NCI-H1092 (cell line): Measurements from ENCODE around the gene RNF19B.

ENCODE experiments used
- DNase-seq: peaks from one replicate; lab custom pipeline; 2025; lab: John Stamatoyannopoulos, UW

The RNF19B gene

GRCh38 chr1:32888677-32889420 is 75.8 kb downstream of the RNF19B start:
- DNase-seq: no peak

DNA sequence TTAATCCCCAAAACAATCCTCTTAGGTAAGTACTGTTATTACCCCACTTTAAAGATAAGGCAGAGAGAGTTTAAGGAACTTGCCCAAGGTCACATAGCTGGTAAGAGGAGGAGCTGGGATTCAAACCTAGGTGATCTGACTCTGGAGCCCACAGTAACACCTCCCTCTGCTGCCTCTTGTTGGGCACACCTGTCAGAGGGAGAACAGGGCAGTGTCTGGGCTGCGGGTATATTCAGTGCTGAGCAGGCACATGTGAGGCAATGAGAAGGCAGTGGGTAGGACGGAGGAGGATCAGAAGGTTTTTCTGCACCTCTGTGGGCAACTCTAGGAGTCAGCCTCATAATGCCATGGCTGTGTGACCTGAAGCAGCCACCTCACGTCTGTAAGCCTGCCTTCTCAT is 76.5 kb downstream of the RNF19B start:
- no peak for DNase-seq

DNA sequence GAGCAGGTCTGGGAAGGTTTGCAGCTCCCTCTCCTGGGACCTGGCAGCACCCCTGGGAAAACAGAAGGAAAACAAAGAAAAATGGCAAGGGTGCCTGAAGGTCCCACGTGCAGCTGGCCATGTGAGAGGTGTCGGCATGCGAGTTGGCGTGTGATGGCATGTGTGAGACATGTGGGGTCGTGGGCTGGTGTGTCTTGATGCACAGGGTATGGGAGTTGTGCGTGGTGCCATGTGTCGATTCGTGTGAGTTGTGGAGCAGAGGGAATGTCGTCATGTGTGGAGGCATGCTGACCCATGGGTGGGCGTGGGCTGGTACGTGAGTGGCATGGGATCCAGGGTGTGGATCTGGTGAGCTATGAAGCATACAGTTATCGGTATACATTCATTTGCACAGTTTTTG is 77.0 kb downstream of the RNF19B start:
- no peak for DNase-seq

- no peak for DNase-seq
These were observed 77.7 kb downstream of the RNF19B start for GRCh38 chr1:32886828-32887414.
